GM23338 (cell line): ENCODE results near the gene ELOF1. TPM values are rescaled to one million over a fixed set of nuclear protein-coding genes. Genes with fewer than 3 reads are reported as not detected.

Source experiments
- ATAC-seq: fragments of 200-7000 bp; cut with Tn5 transposase; 3 replicates; pipeline ENCODE4 v1.9.1; 2020
- DNase-seq: peaks from one replicate; pipeline ENCODE4 v3.0.0-alpha.2; 2015; ENCODE audit warnings: low spot score
- H2AFZ ChIP-seq: fragments of 200-600 bp; sonication (generic); 2 replicates; pipeline ENCODE4 v1.8.0; 2016; ENCODE audit warnings: antibody characterized with exemption, mild to moderate bottlenecking, moderate library complexity
- H3F3A ChIP-seq: fragments of 200-600 bp; sonication (generic); replicated peaks from 2 replicates; pipeline ENCODE4 v1.8.0; 2017; ENCODE audit warnings: antibody characterized with exemption, mixed run types, low read depth
- H3K27ac ChIP-seq: fragments of 200-600 bp; sonication (generic); 2 replicates; pipeline ENCODE4 v1.6.1; 2016; ENCODE audit warnings: low read depth
- H3K27me3 ChIP-seq: fragments of 200-600 bp; sonication (generic); 2 replicates; pipeline ENCODE4 v1.8.0; 2016; ENCODE audit warnings: mild to moderate bottlenecking, mixed run types, moderate library complexity; ENCODE audit not compliant: insufficient read depth
- H3K36me3 ChIP-seq: fragments of 200-600 bp; sonication (generic); 2 replicates; pipeline ENCODE4 v1.8.0; 2016; ENCODE audit warnings: mild to moderate bottlenecking; ENCODE audit not compliant: insufficient read depth
- H3K4me1 ChIP-seq: fragments of 200-600 bp; sonication (generic); 2 replicates; pipeline ENCODE4 v1.8.0; 2016; ENCODE audit warnings: mild to moderate bottlenecking, moderate library complexity; ENCODE audit not compliant: insufficient read depth
- H3K4me2 ChIP-seq: fragments of 200-600 bp; sonication (generic); 2 replicates; pipeline ENCODE4 v1.7.1; 2017; ENCODE audit warnings: mixed run types
- H3K4me3 ChIP-seq: fragments of 200-600 bp; sonication (generic); 2 replicates; pipeline ENCODE4 v1.6.1; 2016; ENCODE audit warnings: mixed run types
- H3K79me2 ChIP-seq: fragments of 200-600 bp; sonication (generic); replicated peaks from 2 replicates; pipeline ENCODE4 v1.8.0; 2017; ENCODE audit warnings: mild to moderate bottlenecking; ENCODE audit not compliant: insufficient read depth
- H3K9me2 ChIP-seq: fragments of 200-600 bp; sonication (generic); 2 replicates; pipeline ENCODE4 v1.8.0; 2017; ENCODE audit not compliant: insufficient read depth
- H4K20me1 ChIP-seq: fragments of 200-600 bp; sonication (generic); replicated peaks from 2 replicates; pipeline ENCODE4 v1.8.0; 2017; ENCODE audit warnings: mild to moderate bottlenecking; ENCODE audit not compliant: insufficient read depth
- H3K27ac Mint-ChIP-seq: 2 replicates; pipeline ENCODE4 v1.8.0; 2020; ENCODE audit warnings: inconsistent platforms, mild to moderate bottlenecking, moderate library complexity, mixed read lengths
- H3K27me3 Mint-ChIP-seq: 3 replicates; pipeline ENCODE4 v1.8.0; 2022; ENCODE audit warnings: low read depth, mild to moderate bottlenecking, moderate library complexity, mixed read lengths, inconsistent platforms; ENCODE audit not compliant: insufficient read depth, poor library complexity
- H3K36me3 Mint-ChIP-seq: 3 replicates; pipeline ENCODE4 v1.8.0; 2021; ENCODE audit warnings: low read depth, mild to moderate bottlenecking, inconsistent platforms, moderate library complexity, mixed read lengths
- H3K4me1 Mint-ChIP-seq: 3 replicates; pipeline ENCODE4 v1.8.0; 2020; ENCODE audit warnings: mild to moderate bottlenecking, inconsistent platforms, mixed read lengths
- H3K4me3 Mint-ChIP-seq: 3 replicates; pipeline ENCODE4 v1.8.0; 2021; ENCODE audit warnings: moderate library complexity, mild to moderate bottlenecking, inconsistent platforms, mixed read lengths
- H3K9me3 Mint-ChIP-seq: 3 replicates; pipeline ENCODE4 v1.8.0; 2020; ENCODE audit warnings: moderate library complexity, mild to moderate bottlenecking, inconsistent platforms, mixed read lengths
- ETS1 ChIP-seq: IDR thresholded peaks from 2 replicates; pipeline ENCODE4 v1.6.1; 2016; ENCODE audit warnings: antibody characterized with exemption
- EZH2 ChIP-seq: fragments of 200-600 bp; sonication (generic); IDR thresholded peaks from one replicate; pipeline ENCODE4 v1.8.0; 2017; ENCODE audit warnings: antibody characterized with exemption, mild to moderate bottlenecking, low read depth; ENCODE audit not compliant: unreplicated experiment
- EZH2phosphoT487 ChIP-seq: fragments of 200-600 bp; sonication (generic); IDR thresholded peaks from one replicate; pipeline ENCODE4 v1.8.1; 2018; ENCODE audit warnings: antibody characterized with exemption; ENCODE audit not compliant: unreplicated experiment
- JUNB ChIP-seq: IDR thresholded peaks from one replicate; pipeline ENCODE4 v1.6.1; 2016; ENCODE audit warnings: antibody characterized with exemption; ENCODE audit not compliant: unreplicated experiment
- NANOG ChIP-seq: IDR thresholded peaks from 2 replicates; pipeline ENCODE4 v1.6.1; 2016; ENCODE audit warnings: antibody characterized with exemption, borderline replicate concordance
- POLR2AphosphoS5 ChIP-seq: IDR thresholded peaks from 2 replicates; pipeline ENCODE4 v1.6.1; 2016; ENCODE audit warnings: antibody characterized with exemption, low read depth
- REST ChIP-seq: IDR thresholded peaks from one replicate; pipeline ENCODE4 v1.6.1; 2018; ENCODE audit warnings: antibody characterized with exemption; ENCODE audit not compliant: unreplicated experiment
- STAT1 ChIP-seq: IDR thresholded peaks from one replicate; pipeline ENCODE4 v1.6.1; 2016; ENCODE audit warnings: antibody characterized with exemption; ENCODE audit not compliant: unreplicated experiment
- ZNF114 ChIP-seq: fragments of 250-450 bp; sonication (Bioruptor Pico); IDR thresholded peaks from 2 replicates; pipeline ENCODE4 v1.5.0; 2020; ENCODE audit warnings: mild to moderate bottlenecking, moderate library complexity
- ZNF331 ChIP-seq: fragments of 250-450 bp; sonication (Bioruptor Pico); IDR thresholded peaks from 2 replicates; pipeline ENCODE4 v1.5.0; 2020; ENCODE audit warnings: low read depth, mild to moderate bottlenecking, moderate library complexity
- polyA plus RNA-seq: library from polyadenylated mRNA; unstranded; fragments of >200 nt; fragmentation: Nextera tagmentation; extraction: Ambion mirVana; gene quantifications from 2 replicates; pipeline ENCODE4 v1.2.1, GENCODE V29; 2016
- total RNA-seq: library from RNA; depleted of rRNA; stranded (reverse); fragments of >200 nt; shearing (Covaris generic); gene quantifications from 2 replicates; pipeline ENCODE4 v1.2.3, GENCODE V29; 2014
- TF ChIP-seq, protein P1 (sequence below), 2 experiments: fragments of 200-600 bp in 1 of 2; sonication (generic) in 1 of 2; conservative IDR thresholded peaks; 2 replicates each; pipeline versions ENCODE4 v1.5.1 to v1.6.1; 2016 to 2017; ENCODE audit warnings: antibody characterized with exemption in 2 of 2, low read depth in 2 of 2, mild to moderate bottlenecking in 2 of 2, moderate library complexity in 1 of 2

The ELOF1 gene
- total and polyA plus RNA-seq, 2 experiments from 2014 or later: 73.3 to 103 TPM

DNA sequence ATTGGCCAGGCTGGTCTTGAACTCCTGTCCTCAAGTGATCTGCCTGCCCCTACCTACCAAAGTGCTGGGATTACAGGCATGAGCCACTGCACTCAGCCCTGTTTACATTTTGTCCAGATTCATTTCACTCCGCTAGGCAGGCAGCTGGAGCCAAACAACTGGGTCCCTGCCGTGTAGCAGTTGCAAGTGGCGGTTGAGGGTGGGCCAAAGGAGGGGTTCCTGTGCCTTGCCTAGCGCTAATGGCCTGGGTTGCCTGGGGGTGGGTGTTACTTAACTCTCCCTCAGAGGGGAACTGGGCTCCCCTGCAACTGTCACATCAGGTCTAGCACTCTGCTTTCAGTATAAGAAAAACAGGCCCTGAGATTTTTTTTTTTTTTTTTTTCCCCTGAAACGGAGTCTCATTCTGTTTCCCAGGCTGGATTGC, 11.0 kb upstream of the ELOF1 start:
- no peak overlapping the region for H3K4me3 ChIP-seq
- H2AFZ ChIP-seq: no peak overlapping the region
- no peak for TF ChIP-seq ZNF331 (CRISPR knock-in tag)
- no peak for TF ChIP-seq NANOG
- TF ChIP-seq ZNF114 (CRISPR knock-in tag): no peak
- no peak for TF ChIP-seq ETS1
- no peak for TF ChIP-seq POLR2AphosphoS5
- no peak for TF ChIP-seq STAT1
- no peak for TF ChIP-seq REST
- no peak for TF ChIP-seq EZH2phosphoT487
- TF ChIP-seq, protein P1, sequence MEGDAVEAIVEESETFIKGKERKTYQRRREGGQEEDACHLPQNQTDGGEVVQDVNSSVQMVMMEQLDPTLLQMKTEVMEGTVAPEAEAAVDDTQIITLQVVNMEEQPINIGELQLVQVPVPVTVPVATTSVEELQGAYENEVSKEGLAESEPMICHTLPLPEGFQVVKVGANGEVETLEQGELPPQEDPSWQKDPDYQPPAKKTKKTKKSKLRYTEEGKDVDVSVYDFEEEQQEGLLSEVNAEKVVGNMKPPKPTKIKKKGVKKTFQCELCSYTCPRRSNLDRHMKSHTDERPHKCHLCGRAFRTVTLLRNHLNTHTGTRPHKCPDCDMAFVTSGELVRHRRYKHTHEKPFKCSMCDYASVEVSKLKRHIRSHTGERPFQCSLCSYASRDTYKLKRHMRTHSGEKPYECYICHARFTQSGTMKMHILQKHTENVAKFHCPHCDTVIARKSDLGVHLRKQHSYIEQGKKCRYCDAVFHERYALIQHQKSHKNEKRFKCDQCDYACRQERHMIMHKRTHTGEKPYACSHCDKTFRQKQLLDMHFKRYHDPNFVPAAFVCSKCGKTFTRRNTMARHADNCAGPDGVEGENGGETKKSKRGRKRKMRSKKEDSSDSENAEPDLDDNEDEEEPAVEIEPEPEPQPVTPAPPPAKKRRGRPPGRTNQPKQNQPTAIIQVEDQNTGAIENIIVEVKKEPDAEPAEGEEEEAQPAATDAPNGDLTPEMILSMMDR (conservative IDR thresholded peaks at IDR 0.05; ENCODE audit: low read depth in 2 of 2): no peak
- no peak overlapping the region for H3K4me2 ChIP-seq
- H4K20me1 ChIP-seq: no peaks in the 10 kb centered on the region
- H3K36me3 ChIP-seq: no peaks in the 10 kb centered on the region
- H3K79me2 ChIP-seq: no peaks in the 10 kb centered on the region
- no peaks in the 10 kb centered on the region for H3F3A ChIP-seq
- Mint-ChIP-seq H3K4me3 (no peak overlapping the region), H3K36me3 (no peaks in the 10 kb centered on the region), H3K9me3 (no peaks in the 10 kb centered on the region), H3K27me3 (peaks cover 3% of the 10 kb centered on the region), H3K27ac (no peak overlapping the region), H3K4me1 (no peaks in the 10 kb centered on the region)
- ATAC-seq: no peak
- H3K27ac ChIP-seq: no peak overlapping the region
- no peak for DNase-seq
- H3K4me1 ChIP-seq: no peaks in the 10 kb centered on the region
- no peaks in the 10 kb centered on the region for H3K9me2 ChIP-seq
- no peaks in the 10 kb centered on the region for H3K27me3 ChIP-seq

DNA sequence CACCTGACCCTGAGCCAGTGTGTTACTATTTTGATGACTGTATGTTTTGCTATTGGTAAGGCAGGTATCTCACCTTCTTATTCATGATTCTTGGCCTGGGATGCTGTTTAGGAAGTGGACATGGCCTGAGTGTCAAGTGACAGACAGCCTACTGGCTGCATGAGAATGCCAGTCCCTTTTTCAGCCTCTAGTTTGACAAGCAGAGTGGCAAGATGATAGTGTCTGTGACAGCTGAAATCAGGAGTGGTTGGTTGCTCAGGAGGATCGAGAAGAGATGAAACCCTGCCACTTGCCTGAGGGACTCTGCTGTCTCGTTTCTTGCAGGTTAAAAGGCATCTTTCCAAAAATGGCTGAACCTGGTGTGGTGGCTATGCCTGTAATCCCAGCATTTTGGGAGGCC, 7.1 kb upstream of the ELOF1 start:
- Histone ChIP-seq H3K27me3 (no peaks in the 10 kb centered on the region), H2AFZ (no peak overlapping the region), H3K9me2 (no peaks in the 10 kb centered on the region), H3K79me2 (no peaks in the 10 kb centered on the region), H4K20me1 (no peaks in the 10 kb centered on the region), H3K36me3 (no peaks in the 10 kb centered on the region), H3K4me1 (no peaks in the 10 kb centered on the region), H3K4me3 (no peak overlapping the region), H3F3A (no peaks in the 10 kb centered on the region), H3K4me2 (no peak overlapping the region), H3K27ac (no peak overlapping the region)
- Mint-ChIP-seq H3K9me3 (no peaks in the 10 kb centered on the region), H3K4me3 (no peak overlapping the region), H3K27me3 (peaks cover 5% of the 10 kb centered on the region), H3K27ac (no peak overlapping the region), H3K4me1 (no peaks in the 10 kb centered on the region), H3K36me3 (no peaks in the 10 kb centered on the region)
- DNase-seq (no peak), ATAC-seq (no peak)
- TF ChIP-seq EZH2phosphoT487 (no peak), EZH2 (no peak), ETS1 (no peak), POLR2AphosphoS5 (no peak), JUNB (no peak)
- TF ChIP-seq, protein P1 (conservative IDR thresholded peaks at IDR 0.05; ENCODE audit: low read depth in 2 of 2): no peak
